Measurements from ENCODE around the gene S100A4. TPM values are rescaled to one million over a fixed set of nuclear protein-coding genes. Genes with fewer than 3 reads are reported as not detected.

The S100A4 gene
- total RNA-seq, 2 donors from 2014 or later, result 144 to 156 TPM

GRCh38 chr1:153536671-153537375, 8.8 kb downstream of the S100A4 start:
- H3K36me3 ChIP-seq, result no peaks in the 10 kb centered on the region
- H3K9me3 ChIP-seq, result no peaks in the 10 kb centered on the region
- DNase-seq (ENCODE audit: low spot score), result no peak
- peak overlapping the region; percentile 67 to 74 for H3K4me3 ChIP-seq
- no peak for TF ChIP-seq CTCF (IDR thresholded peaks at IDR 0.05)
- no peaks in the 10 kb centered on the region for H3K27me3 ChIP-seq
- H3K27ac ChIP-seq, result peak overlapping the region; percentile 97
- H3K4me1 ChIP-seq, result peaks cover 0 to 38% of the 10 kb centered on the region in 2 donors

- Histone ChIP-seq H3K27me3 (no peaks in the 10 kb centered on the region), H3K36me3 (no peaks in the 10 kb centered on the region), H3K4me1 (peaks cover 0 to 38% of the 10 kb centered on the region in 2 donors), H3K9me3 (no peaks in the 10 kb centered on the region), H3K27ac (peak overlapping the region; percentile 97), H3K4me3 (peak overlapping the region; percentile 67 to 74)
- peak; percentile 94 for DNase-seq (ENCODE audit: low spot score)
- no peak for TF ChIP-seq CTCF (IDR thresholded peaks at IDR 0.05)
Observed at GRCh38 chr1:153536012-153536670, 9.5 kb downstream of the S100A4 start.

- no peak for TF ChIP-seq CTCF (IDR thresholded peaks at IDR 0.05)
- Histone ChIP-seq H3K4me1 (peaks cover 0 to 38% of the 10 kb centered on the region in 2 donors), H3K9me3 (no peaks in the 10 kb centered on the region), H3K27ac (peak within 1 kb of the TSS; percentile 97), H3K27me3 (no peaks in the 10 kb centered on the region), H3K36me3 (no peaks in the 10 kb centered on the region), H3K4me3 (peak within 1 kb of the TSS; percentile 67 to 74)
- DNase-seq (ENCODE audit: low spot score), result peak; percentile 85
Observed at GRCh38 chr1:153535242-153536011, 10.2 kb downstream of the S100A4 start, which contains the start of gene S100A6. Gene S100A6 (minus strand): TSS chr1:153535991. CDS start chr1:153535339, 652 bp downstream.

GRCh38 chr1:153534925-153535241, 10.7 kb downstream of the S100A4 start:
- no peak for DNase-seq (ENCODE audit: low spot score)
- no peaks in the 10 kb centered on the region for H3K36me3 ChIP-seq
- H3K4me1 ChIP-seq, result peaks cover 0 to 38% of the 10 kb centered on the region in 2 donors
- H3K27ac ChIP-seq, result peak overlapping the region; percentile 97
- no peaks in the 10 kb centered on the region for H3K9me3 ChIP-seq
- peak overlapping the region; percentile 67 to 74 for H3K4me3 ChIP-seq
- no peaks in the 10 kb centered on the region for H3K27me3 ChIP-seq
- TF ChIP-seq CTCF (IDR thresholded peaks at IDR 0.05), result no peak

- no peaks in the 10 kb centered on the region for H3K9me3 ChIP-seq
- H3K27me3 ChIP-seq, result no peaks in the 10 kb centered on the region
- TF ChIP-seq CTCF (IDR thresholded peaks at IDR 0.05), result no peak
- no peak for DNase-seq (ENCODE audit: low spot score)
- peak overlapping the region; percentile 97 for H3K27ac ChIP-seq
- H3K36me3 ChIP-seq, result no peaks in the 10 kb centered on the region
- peaks cover 0 to 38% of the 10 kb centered on the region in 2 donors for H3K4me1 ChIP-seq
- H3K4me3 ChIP-seq, result peak overlapping the region; percentile 67 to 74
Observed at GRCh38 chr1:153534226-153534924, 11.2 kb downstream of the S100A4 start.

All from right atrium auricular region (tissue), 2 donors.